ENCODE results near the gene EYA4.

DNA sequence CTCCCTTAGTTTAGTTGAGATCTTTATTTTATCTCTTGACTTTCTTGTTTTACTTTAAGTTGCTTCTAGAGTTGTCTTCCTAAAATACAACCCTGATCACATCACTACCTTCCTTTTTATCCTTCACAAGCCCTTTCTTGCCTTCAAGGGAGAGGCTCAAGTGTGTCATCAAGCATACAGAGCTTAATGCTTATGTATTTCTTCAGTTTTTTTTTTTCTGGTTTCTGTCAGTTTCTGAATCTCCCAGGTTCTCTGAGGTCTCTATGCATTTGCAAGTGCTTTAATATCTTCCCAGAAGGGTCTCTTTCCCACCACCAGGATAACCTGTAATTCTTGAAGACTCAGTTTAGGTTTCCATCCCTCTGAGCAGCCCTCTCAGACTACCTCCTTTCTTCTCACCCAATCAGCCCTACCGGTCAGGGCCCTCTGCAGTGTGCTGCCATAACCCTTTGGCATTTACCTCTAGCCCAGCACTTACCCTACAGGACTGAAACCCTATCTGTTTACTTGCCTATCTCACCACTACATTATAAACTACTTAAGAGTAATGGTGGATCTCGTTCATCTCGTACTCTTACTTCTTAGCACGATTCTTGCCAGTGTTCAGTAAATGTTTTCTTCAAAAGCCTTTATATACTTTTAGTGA lies 36.9 kb downstream of the EYA4 start:
- TF ChIP-seq, protein P1, sequence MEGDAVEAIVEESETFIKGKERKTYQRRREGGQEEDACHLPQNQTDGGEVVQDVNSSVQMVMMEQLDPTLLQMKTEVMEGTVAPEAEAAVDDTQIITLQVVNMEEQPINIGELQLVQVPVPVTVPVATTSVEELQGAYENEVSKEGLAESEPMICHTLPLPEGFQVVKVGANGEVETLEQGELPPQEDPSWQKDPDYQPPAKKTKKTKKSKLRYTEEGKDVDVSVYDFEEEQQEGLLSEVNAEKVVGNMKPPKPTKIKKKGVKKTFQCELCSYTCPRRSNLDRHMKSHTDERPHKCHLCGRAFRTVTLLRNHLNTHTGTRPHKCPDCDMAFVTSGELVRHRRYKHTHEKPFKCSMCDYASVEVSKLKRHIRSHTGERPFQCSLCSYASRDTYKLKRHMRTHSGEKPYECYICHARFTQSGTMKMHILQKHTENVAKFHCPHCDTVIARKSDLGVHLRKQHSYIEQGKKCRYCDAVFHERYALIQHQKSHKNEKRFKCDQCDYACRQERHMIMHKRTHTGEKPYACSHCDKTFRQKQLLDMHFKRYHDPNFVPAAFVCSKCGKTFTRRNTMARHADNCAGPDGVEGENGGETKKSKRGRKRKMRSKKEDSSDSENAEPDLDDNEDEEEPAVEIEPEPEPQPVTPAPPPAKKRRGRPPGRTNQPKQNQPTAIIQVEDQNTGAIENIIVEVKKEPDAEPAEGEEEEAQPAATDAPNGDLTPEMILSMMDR (IDR thresholded peaks at IDR 0.05), result no peak
- TF ChIP-seq, protein P2, sequence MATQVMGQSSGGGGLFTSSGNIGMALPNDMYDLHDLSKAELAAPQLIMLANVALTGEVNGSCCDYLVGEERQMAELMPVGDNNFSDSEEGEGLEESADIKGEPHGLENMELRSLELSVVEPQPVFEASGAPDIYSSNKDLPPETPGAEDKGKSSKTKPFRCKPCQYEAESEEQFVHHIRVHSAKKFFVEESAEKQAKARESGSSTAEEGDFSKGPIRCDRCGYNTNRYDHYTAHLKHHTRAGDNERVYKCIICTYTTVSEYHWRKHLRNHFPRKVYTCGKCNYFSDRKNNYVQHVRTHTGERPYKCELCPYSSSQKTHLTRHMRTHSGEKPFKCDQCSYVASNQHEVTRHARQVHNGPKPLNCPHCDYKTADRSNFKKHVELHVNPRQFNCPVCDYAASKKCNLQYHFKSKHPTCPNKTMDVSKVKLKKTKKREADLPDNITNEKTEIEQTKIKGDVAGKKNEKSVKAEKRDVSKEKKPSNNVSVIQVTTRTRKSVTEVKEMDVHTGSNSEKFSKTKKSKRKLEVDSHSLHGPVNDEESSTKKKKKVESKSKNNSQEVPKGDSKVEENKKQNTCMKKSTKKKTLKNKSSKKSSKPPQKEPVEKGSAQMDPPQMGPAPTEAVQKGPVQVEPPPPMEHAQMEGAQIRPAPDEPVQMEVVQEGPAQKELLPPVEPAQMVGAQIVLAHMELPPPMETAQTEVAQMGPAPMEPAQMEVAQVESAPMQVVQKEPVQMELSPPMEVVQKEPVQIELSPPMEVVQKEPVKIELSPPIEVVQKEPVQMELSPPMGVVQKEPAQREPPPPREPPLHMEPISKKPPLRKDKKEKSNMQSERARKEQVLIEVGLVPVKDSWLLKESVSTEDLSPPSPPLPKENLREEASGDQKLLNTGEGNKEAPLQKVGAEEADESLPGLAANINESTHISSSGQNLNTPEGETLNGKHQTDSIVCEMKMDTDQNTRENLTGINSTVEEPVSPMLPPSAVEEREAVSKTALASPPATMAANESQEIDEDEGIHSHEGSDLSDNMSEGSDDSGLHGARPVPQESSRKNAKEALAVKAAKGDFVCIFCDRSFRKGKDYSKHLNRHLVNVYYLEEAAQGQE (IDR thresholded peaks at IDR 0.05; ENCODE audit: insufficient read depth in 1 of 2, low read depth in 2 of 2, low read length in 1 of 2), result no peak
- no peak for TF ChIP-seq SIN3A (IDR thresholded peaks at IDR 0.05; ENCODE audit: borderline replicate concordance, insufficient read depth, low read depth, low read length)
- TF ChIP-seq POLR2AphosphoS5 (IDR thresholded peaks at IDR 0.05; ENCODE audit: low read depth, low read length), result no peak

Data from Panc1 (cell line).